ENCODE results near the gene TNFAIP8L1.

The TNFAIP8L1 gene

GRCh38 chr19:4702764-4703163 lies 63.4 kb downstream of the TNFAIP8L1 start:
- no peak for DNase-seq (ENCODE audit: low read depth in 2 of 2)

- no peak for DNase-seq (ENCODE audit: low read depth in 2 of 2)
Measured at GRCh38 chr19:4703671-4704316, 64.5 kb downstream of the TNFAIP8L1 start.

- no peak for DNase-seq (ENCODE audit: low read depth in 2 of 2)
Measured at GRCh38 chr19:4704317-4704673, 65.0 kb downstream of the TNFAIP8L1 start.

Data from fibroblast of skin of left quadriceps (primary cell).